Keratinocyte (primary cell): ENCODE data around the gene PAN3. TPM values are rescaled to one million over a fixed set of nuclear protein-coding genes. Genes with fewer than 3 reads are reported as not detected.
A peak's percentile ranks its signal among the peaks of the same experiment; 100 is the strongest.

ENCODE experiments used
- DNase-seq: peaks from one replicate; pipeline ENCODE4 v3.0.0-alpha.2; 2011; ENCODE audit warnings: low read depth, missing footprints, low spot score
- FAIRE-seq: peaks from 2 replicates; lab custom pipeline; 2011; peaks lifted over from hg19 to GRCh38; lab: Jason Lieb, UNC
- H2AFZ ChIP-seq: 2 replicates; pipeline ENCODE4 v1.6.0; 2012; ENCODE audit warnings: low read length, control low read depth, inconsistent platforms; ENCODE audit not compliant: control insufficient read depth
- H3K27ac ChIP-seq: 2 replicates; pipeline ENCODE4 v1.5.1; 2011; ENCODE audit warnings: low read length; ENCODE audit not compliant: control insufficient read depth, insufficient read depth
- H3K27me3 ChIP-seq: 3 replicates; pipeline ENCODE4 v1.6.0; 2011; ENCODE audit warnings: low read length; ENCODE audit not compliant: control insufficient read depth, insufficient read depth; ENCODE audit errors: extremely low read depth
- H3K36me3 ChIP-seq, 2 experiments: 2 replicates in 1 of 2; 3 replicates in 1 of 2; pipeline ENCODE4 v1.5.1; 2011; ENCODE audit warnings: low read length in 2 of 2, mild to moderate bottlenecking in 1 of 2; ENCODE audit not compliant: control insufficient read depth in 2 of 2, insufficient read depth in 2 of 2; ENCODE audit errors: extremely low read depth in 1 of 2
- H3K4me1 ChIP-seq: 3 replicates; pipeline ENCODE4 v1.5.1; 2011; ENCODE audit warnings: low read length; ENCODE audit not compliant: control insufficient read depth, insufficient read depth; ENCODE audit errors: extremely low read depth
- H3K4me2 ChIP-seq: 3 replicates; pipeline ENCODE4 v1.6.0; 2011; ENCODE audit warnings: low read depth, low read length; ENCODE audit not compliant: control insufficient read depth, insufficient read depth; ENCODE audit errors: extremely low read depth
- H3K4me3 ChIP-seq, 3 experiments: fragments of 200-600 bp in 1 of 3; sonication (generic) in 1 of 3; 2 replicates in 2 of 3; 3 replicates in 1 of 3; pipeline ENCODE4 v1.5.1; 2011 to 2016; ENCODE audit warnings: low read length in 3 of 3, mild to moderate bottlenecking in 3 of 3, control low read depth in 2 of 3, inconsistent platforms in 1 of 3, low read depth in 1 of 3, mixed read lengths in 1 of 3, mixed run types in 1 of 3, moderate library complexity in 1 of 3; ENCODE audit not compliant: control insufficient read depth in 2 of 3, insufficient read depth in 2 of 3; ENCODE audit errors: extremely low read depth in 1 of 3
- H3K79me2 ChIP-seq: 2 replicates; pipeline ENCODE4 v1.6.0; 2012; ENCODE audit warnings: low read length; ENCODE audit not compliant: control insufficient read depth, insufficient read depth
- H3K9ac ChIP-seq: 3 replicates; pipeline ENCODE4 v1.6.0; 2011; ENCODE audit warnings: low read length; ENCODE audit not compliant: control insufficient read depth, insufficient read depth; ENCODE audit errors: extremely low read depth
- H3K9me1 ChIP-seq: 3 replicates; pipeline ENCODE4 v1.6.0; 2011; ENCODE audit warnings: low read length; ENCODE audit not compliant: control insufficient read depth, insufficient read depth; ENCODE audit errors: extremely low read depth
- H3K9me3 ChIP-seq: 2 replicates; pipeline ENCODE4 v1.5.1; 2012; ENCODE audit warnings: low read depth, low read length; ENCODE audit not compliant: control insufficient read depth
- H4K20me1 ChIP-seq: 3 replicates; pipeline ENCODE4 v1.6.0; 2011; ENCODE audit warnings: low read length; ENCODE audit not compliant: control insufficient read depth, insufficient read depth; ENCODE audit errors: extremely low read depth
- CTCF ChIP-seq, 3 experiments: IDR thresholded peaks in 1 of 3; conservative IDR thresholded peaks in 1 of 3; optimal IDR thresholded peaks in 1 of 3; 2 replicates in 2 of 3; 3 replicates in 1 of 3; pipeline versions ENCODE3 to v1.5.1; 2011; ENCODE audit warnings: low read length in 3 of 3, mild to moderate bottlenecking in 3 of 3, moderate library complexity in 2 of 3, control low read depth in 1 of 3, inconsistent platforms in 1 of 3; ENCODE audit not compliant: insufficient read depth in 2 of 3; ENCODE audit errors: extremely low read depth in 1 of 3
- EZH2 ChIP-seq: IDR thresholded peaks from one replicate; pipeline ENCODE4 v1.6.1; 2012; ENCODE audit warnings: inconsistent platforms, mild to moderate bottlenecking, low read length, moderate library complexity
- dilution Hi-C: fragments of 300-500 bp; cut with MboI; formaldehyde crosslinking; loops from one replicate; pipeline ENCODE4 v1.7.0; 2020; ENCODE audit warnings: low sequenced_read_pairs; ENCODE audit not compliant: extremely low pct_ligation_motif_present
- polyA plus RNA-seq, 5 experiments: library from polyadenylated mRNA; depleted of rRNA in 3 of 5; stranded (reverse) in 3 of 5; stranded (forward) in 1 of 5; unstranded in 1 of 5; fragments of >200 nt; gene quantifications; 1 replicate in 1 of 5; 2 replicates in 3 of 5; 3 replicates in 1 of 5; pipeline versions ENCODE4 v1.2.1 to v1.2.3, GENCODE V29; 2011 to 2012; ENCODE audit warnings: missing spikeins in 2 of 5, low read depth in 1 of 5, low replicate concordance in 1 of 5

PAN3 gene
- polyA plus RNA-seq, 1 donor (not counting 4 experiments of a cell fraction or from before 2014, with no cell fraction given), result 16.8 TPM

GRCh38 chr13:28136916-28137315 lies 1.4 kb upstream of the PAN3 start:
- DNase-seq, result no peak
- peak; percentile 49 for FAIRE-seq
- peak overlapping the region; percentile 65 for H2AFZ ChIP-seq
- peak overlapping the region; percentile 73 for H3K4me2 ChIP-seq
- H3K9ac ChIP-seq, result peak overlapping the region; percentile 80
- peak overlapping the region; percentile 69 to 84 (median 79) for H3K4me3 ChIP-seq
- peak overlapping the region; percentile 78 for H3K27ac ChIP-seq
- H3K36me3 ChIP-seq, result no peaks in the 10 kb centered on the region
- peaks cover 23% of the 10 kb centered on the region for H3K79me2 ChIP-seq
- no peaks in the 10 kb centered on the region for H3K9me3 ChIP-seq
- peaks cover 15% of the 10 kb centered on the region for H3K4me1 ChIP-seq
- no peaks in the 10 kb centered on the region for H4K20me1 ChIP-seq
- TF ChIP-seq CTCF (optimal IDR thresholded peaks at IDR 0.05 in 1 of 3, IDR thresholded peaks at IDR 0.05 in 1 of 3, conservative IDR thresholded peaks at IDR 0.05 in 1 of 3; ENCODE audit: extremely low read depth in 1 of 3, insufficient read depth in 2 of 3, low read length in 3 of 3), result no peak
- no peak for TF ChIP-seq EZH2
- H3K9me1 ChIP-seq, result no peaks in the 10 kb centered on the region
- dilution Hi-C loops, result no loop called here
- no peaks in the 10 kb centered on the region for H3K27me3 ChIP-seq

GRCh38 chr13:28137596-28137995 lies 749 bp upstream of the PAN3 start:
- Histone ChIP-seq H3K9me1 (no peaks in the 10 kb centered on the region), H3K36me3 (no peaks in the 10 kb centered on the region), H3K4me2 (peak overlapping the region; percentile 73), H3K4me3 (peak overlapping the region; percentile 69 to 84 (median 79)), H4K20me1 (no peaks in the 10 kb centered on the region), H3K79me2 (peaks cover 30% of the 10 kb centered on the region), H3K4me1 (peaks cover 21% of the 10 kb centered on the region), H2AFZ (peak overlapping the region; percentile 57), H3K9ac (peak overlapping the region; percentile 80), H3K27ac (peak overlapping the region; percentile 78), H3K27me3 (no peaks in the 10 kb centered on the region), H3K9me3 (no peaks in the 10 kb centered on the region)
- DNase-seq, result no peak
- no peak for TF ChIP-seq CTCF (optimal IDR thresholded peaks at IDR 0.05 in 1 of 3, IDR thresholded peaks at IDR 0.05 in 1 of 3, conservative IDR thresholded peaks at IDR 0.05 in 1 of 3; ENCODE audit: extremely low read depth in 1 of 3, insufficient read depth in 2 of 3, low read length in 3 of 3)
- no peak for TF ChIP-seq EZH2
- dilution Hi-C loops, result no loop called here
- no peak for FAIRE-seq
